ENCODE data around the gene ADAMTSL1. TPM values are rescaled to one million over a fixed set of nuclear protein-coding genes. Genes with fewer than 3 reads are reported as not detected.

ADAMTSL1 gene
- total RNA-seq, 1 donor from 2014 or later, result not detected

- H3K4me3 Mint-ChIP-seq (ENCODE audit: low read depth), result no peak overlapping the region
- no peaks in the 10 kb centered on the region for H3K9me3 Mint-ChIP-seq
- no peaks in the 10 kb centered on the region for H3K4me1 Mint-ChIP-seq (ENCODE audit: low read depth)
- peaks cover 5% of the 10 kb centered on the region for H3K27me3 Mint-ChIP-seq (ENCODE audit: low read depth)
- intact Hi-C loops (cut with micrococcal nuclease), result no loop called here
- no peaks in the 10 kb centered on the region for H3K36me3 Mint-ChIP-seq (ENCODE audit: low read depth)
- DNase-seq (ENCODE audit: low spot score), result no peak
- H3K27ac Mint-ChIP-seq, result no peak overlapping the region
Measured at GRCh38 chr9:18941060-18941740, 467.2 kb downstream of the ADAMTSL1 start.

- Mint-ChIP-seq H3K36me3 (ENCODE audit: low read depth) (no peaks in the 10 kb centered on the region), H3K9me3 (no peaks in the 10 kb centered on the region), H3K27ac (no peak overlapping the region), H3K4me1 (ENCODE audit: low read depth) (no peaks in the 10 kb centered on the region), H3K27me3 (ENCODE audit: low read depth) (peaks cover 3% of the 10 kb centered on the region), H3K4me3 (ENCODE audit: low read depth) (no peak overlapping the region)
- DNase-seq (ENCODE audit: low spot score), result no peak
- intact Hi-C loops (cut with micrococcal nuclease), result no loop called here
Measured at GRCh38 chr9:18942801-18943200, 468.8 kb downstream of the ADAMTSL1 start.

- Mint-ChIP-seq H3K9me3 (no peaks in the 10 kb centered on the region), H3K27ac (no peak overlapping the region), H3K36me3 (ENCODE audit: low read depth) (no peaks in the 10 kb centered on the region), H3K4me3 (ENCODE audit: low read depth) (no peak overlapping the region), H3K4me1 (ENCODE audit: low read depth) (no peaks in the 10 kb centered on the region), H3K27me3 (ENCODE audit: low read depth) (peaks cover 3% of the 10 kb centered on the region)
- DNase-seq (ENCODE audit: low spot score), result no peak
- intact Hi-C loops (cut with micrococcal nuclease), result no loop called here
Measured at GRCh38 chr9:18947892-18948339, 474.0 kb downstream of the ADAMTSL1 start.

GRCh38 chr9:18951936-18952335, 478.0 kb downstream of the ADAMTSL1 start:
- Mint-ChIP-seq H3K4me1 (ENCODE audit: low read depth) (no peaks in the 10 kb centered on the region), H3K36me3 (ENCODE audit: low read depth) (no peaks in the 10 kb centered on the region), H3K27me3 (ENCODE audit: low read depth) (peaks cover 2% of the 10 kb centered on the region), H3K9me3 (no peaks in the 10 kb centered on the region), H3K4me3 (ENCODE audit: low read depth) (no peak overlapping the region), H3K27ac (no peak overlapping the region)
- intact Hi-C loops (cut with micrococcal nuclease), result no loop called here
- no peak for DNase-seq (ENCODE audit: low spot score)

GRCh38 chr9:18955626-18956025, 481.7 kb downstream of the ADAMTSL1 start:
- Mint-ChIP-seq H3K27me3 (ENCODE audit: low read depth) (peaks cover 2% of the 10 kb centered on the region), H3K4me3 (ENCODE audit: low read depth) (no peak overlapping the region)

More at GRCh38 chr9:18955626-18956025, 481.7 kb downstream of the ADAMTSL1 start:
- DNase-seq (ENCODE audit: low spot score), result no peak
- no peaks in the 10 kb centered on the region for H3K9me3 Mint-ChIP-seq
- intact Hi-C loops (cut with micrococcal nuclease), result no loop called here
- H3K27ac Mint-ChIP-seq, result no peak overlapping the region
- H3K4me1 Mint-ChIP-seq (ENCODE audit: low read depth), result no peaks in the 10 kb centered on the region
- H3K36me3 Mint-ChIP-seq (ENCODE audit: low read depth), result no peaks in the 10 kb centered on the region
